ENCODE data around the gene PDS5B. TPM values are rescaled to one million over a fixed set of nuclear protein-coding genes. Genes with fewer than 3 reads are reported as not detected.

The PDS5B gene
- total RNA-seq, 1 donor from 2014 or later: 82.4 TPM

- Mint-ChIP-seq H3K36me3 (ENCODE audit: low read depth) (peaks cover 35% of the 10 kb centered on the region), H3K4me1 (no peaks in the 10 kb centered on the region), H3K27ac (ENCODE audit: unreplicated experiment) (no peak overlapping the region), H3K9me3 (no peaks in the 10 kb centered on the region), H3K27me3 (ENCODE audit: low read depth) (no peaks in the 10 kb centered on the region), H3K4me3 (no peak overlapping the region)
- DNase-seq (ENCODE audit: low read depth, low spot score): no peak
- TF ChIP-seq, protein P1, sequence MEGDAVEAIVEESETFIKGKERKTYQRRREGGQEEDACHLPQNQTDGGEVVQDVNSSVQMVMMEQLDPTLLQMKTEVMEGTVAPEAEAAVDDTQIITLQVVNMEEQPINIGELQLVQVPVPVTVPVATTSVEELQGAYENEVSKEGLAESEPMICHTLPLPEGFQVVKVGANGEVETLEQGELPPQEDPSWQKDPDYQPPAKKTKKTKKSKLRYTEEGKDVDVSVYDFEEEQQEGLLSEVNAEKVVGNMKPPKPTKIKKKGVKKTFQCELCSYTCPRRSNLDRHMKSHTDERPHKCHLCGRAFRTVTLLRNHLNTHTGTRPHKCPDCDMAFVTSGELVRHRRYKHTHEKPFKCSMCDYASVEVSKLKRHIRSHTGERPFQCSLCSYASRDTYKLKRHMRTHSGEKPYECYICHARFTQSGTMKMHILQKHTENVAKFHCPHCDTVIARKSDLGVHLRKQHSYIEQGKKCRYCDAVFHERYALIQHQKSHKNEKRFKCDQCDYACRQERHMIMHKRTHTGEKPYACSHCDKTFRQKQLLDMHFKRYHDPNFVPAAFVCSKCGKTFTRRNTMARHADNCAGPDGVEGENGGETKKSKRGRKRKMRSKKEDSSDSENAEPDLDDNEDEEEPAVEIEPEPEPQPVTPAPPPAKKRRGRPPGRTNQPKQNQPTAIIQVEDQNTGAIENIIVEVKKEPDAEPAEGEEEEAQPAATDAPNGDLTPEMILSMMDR (conservative IDR thresholded peaks at IDR 0.05): no peak
These were observed 90.0 kb downstream of the PDS5B start for GRCh38 chr13:32676242-32676641.

DNA sequence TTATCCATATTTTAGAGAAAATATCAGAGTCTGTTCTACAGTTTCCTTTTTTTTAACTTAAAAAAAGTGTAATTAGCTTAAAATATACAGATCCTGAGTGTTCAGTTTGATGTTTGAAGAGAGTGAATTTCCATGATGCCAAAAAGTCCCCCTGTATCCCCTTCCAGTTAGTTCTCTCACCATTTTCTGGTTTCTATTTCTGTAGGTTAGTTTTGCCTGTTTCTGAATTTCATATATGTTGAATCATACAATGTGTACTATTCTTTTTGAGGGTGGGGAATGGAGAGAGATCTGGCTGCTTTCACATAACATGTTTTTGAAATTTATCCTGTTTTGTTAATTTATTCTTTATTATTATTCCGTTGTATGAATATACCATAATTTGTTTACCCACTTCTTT lies 95.9 kb downstream of the PDS5B start:
- no peak overlapping the region for H3K4me3 Mint-ChIP-seq
- TF ChIP-seq, protein P1 (conservative IDR thresholded peaks at IDR 0.05): no peak
- no peak overlapping the region for H3K27ac Mint-ChIP-seq (ENCODE audit: unreplicated experiment)
- no peaks in the 10 kb centered on the region for H3K9me3 Mint-ChIP-seq
- no peaks in the 10 kb centered on the region for H3K27me3 Mint-ChIP-seq (ENCODE audit: low read depth)
- no peaks in the 10 kb centered on the region for H3K4me1 Mint-ChIP-seq
- DNase-seq (ENCODE audit: low read depth, low spot score): no peak
- peaks cover 26% of the 10 kb centered on the region for H3K36me3 Mint-ChIP-seq (ENCODE audit: low read depth)

- DNase-seq (ENCODE audit: low read depth, low spot score): no peak
- TF ChIP-seq, protein P1 (conservative IDR thresholded peaks at IDR 0.05): no peak
- no peaks in the 10 kb centered on the region for H3K27me3 Mint-ChIP-seq (ENCODE audit: low read depth)
- no peak overlapping the region for H3K27ac Mint-ChIP-seq (ENCODE audit: unreplicated experiment)
- H3K4me3 Mint-ChIP-seq: no peak overlapping the region
- no peaks in the 10 kb centered on the region for H3K9me3 Mint-ChIP-seq
- peaks cover 26% of the 10 kb centered on the region for H3K36me3 Mint-ChIP-seq (ENCODE audit: low read depth)
- H3K4me1 Mint-ChIP-seq: no peaks in the 10 kb centered on the region
These were observed 96.5 kb downstream of the PDS5B start for GRCh38 chr13:32682740-32683139.

DNA sequence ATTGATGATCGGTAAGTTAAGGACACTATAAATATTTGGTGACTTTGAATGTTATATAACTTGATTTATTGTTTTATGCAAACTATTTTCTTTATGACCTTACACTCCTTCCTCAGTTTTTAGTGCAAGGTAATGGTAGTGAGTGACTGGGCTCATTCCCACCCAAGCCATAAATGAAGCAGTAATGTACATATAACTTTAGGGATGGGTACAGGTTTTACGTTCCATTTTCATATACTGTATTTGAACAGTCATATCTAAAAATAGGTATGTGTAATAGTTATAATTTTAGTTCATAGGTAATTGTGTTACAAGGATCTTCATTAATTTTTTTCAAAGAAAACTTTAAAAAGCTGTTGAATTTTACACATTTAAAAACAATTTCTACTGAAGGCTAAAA lies 101.0 kb downstream of the PDS5B start:
- Mint-ChIP-seq H3K36me3 (ENCODE audit: low read depth) (peaks cover 14% of the 10 kb centered on the region), H3K4me3 (no peak overlapping the region), H3K27ac (ENCODE audit: unreplicated experiment) (no peak overlapping the region), H3K9me3 (no peaks in the 10 kb centered on the region), H3K4me1 (no peaks in the 10 kb centered on the region), H3K27me3 (ENCODE audit: low read depth) (no peaks in the 10 kb centered on the region)
- no peak for DNase-seq (ENCODE audit: low read depth, low spot score)
- TF ChIP-seq, protein P1 (conservative IDR thresholded peaks at IDR 0.05): no peak

GRCh38 chr13:32695602-32696250 lies 109.5 kb downstream of the PDS5B start:
- TF ChIP-seq, protein P1 (conservative IDR thresholded peaks at IDR 0.05): no peak
- Mint-ChIP-seq H3K9me3 (no peaks in the 10 kb centered on the region), H3K36me3 (ENCODE audit: low read depth) (peaks cover 2% of the 10 kb centered on the region), H3K4me1 (peaks cover 26% of the 10 kb centered on the region), H3K27me3 (ENCODE audit: low read depth) (no peaks in the 10 kb centered on the region), H3K4me3 (no peak overlapping the region), H3K27ac (ENCODE audit: unreplicated experiment) (peak overlapping the region; percentile 46)
- no peak for DNase-seq (ENCODE audit: low read depth, low spot score)
